ENCODE measurements around the gene LAMB2. TPM values are rescaled to one million over a fixed set of nuclear protein-coding genes. Genes with fewer than 3 reads are reported as not detected.

The LAMB2 gene
- total RNA-seq, 1 experiment from 2014 or later = 121 TPM

GRCh38 chr3:49120438-49121131 is 12.3 kb downstream of the LAMB2 start, which contains the start of gene USP19:
TSS of gene USP19 (minus strand) at chr3:49120823. CDS start at chr3:49119145, 1,678 bp downstream.
- Histone ChIP-seq H4K91ac (ENCODE audit: insufficient read length, low read depth, low read length) (no peak within 1 kb of the TSS), H4K5ac (ENCODE audit: insufficient read length, low read depth, low read length) (no peak within 1 kb of the TSS), H3K4me2 (ENCODE audit: insufficient read depth, insufficient read length, low read length) (peak within 1 kb of the TSS; percentile 95), H3K27me3 (ENCODE audit: insufficient read depth, low read length) (no peaks in the 10 kb centered on the region), H2BK120ac (ENCODE audit: low read depth, low read length, poor library complexity, severe bottlenecking) (no peak within 1 kb of the TSS), H4K8ac (replicated peaks; ENCODE audit: insufficient read length, low read depth, low read length) (no peak within 1 kb of the TSS), H3K79me1 (ENCODE audit: insufficient read depth, low read depth, low read length, poor library complexity, severe bottlenecking) (peaks cover 4% of the 10 kb centered on the region), H3K18ac (ENCODE audit: insufficient read length, low read depth, low read length) (peak within 1 kb of the TSS; percentile 59), H3K4ac (ENCODE audit: low read depth, low read length) (no peak within 1 kb of the TSS), H2BK12ac (ENCODE audit: insufficient read length, low read depth, low read length) (no peak within 1 kb of the TSS), H2BK15ac (ENCODE audit: low read depth, low read length) (no peak within 1 kb of the TSS; the same call in 1 of the 2 replicates), H2BK5ac (ENCODE audit: insufficient read length, low read length) (no peak within 1 kb of the TSS), H4K20me1 (ENCODE audit: control insufficient read depth, insufficient read depth, insufficient read length) (peaks cover 2% of the 10 kb centered on the region), H3K79me2 (ENCODE audit: insufficient read depth, low read length) (no peaks in the 10 kb centered on the region; the same call in 1 of the 2 replicates), H3K14ac (ENCODE audit: insufficient read depth, low read length) (peak within 1 kb of the TSS; percentile 80), H3K9me3 (ENCODE audit: control insufficient read depth, low read depth, low read length) (no peaks in the 10 kb centered on the region), H2AK5ac (ENCODE audit: insufficient read length, low read length) (no peak within 1 kb of the TSS), H3K27ac (ENCODE audit: insufficient read length, low read depth, low read length) (peak within 1 kb of the TSS; percentile 4), H3K56ac (ENCODE audit: insufficient read length, low read depth, low read length) (no peak within 1 kb of the TSS), H3K23me2 (ENCODE audit: insufficient read length, low read depth, low read length, poor library complexity, severe bottlenecking) (peaks cover 5% of the 10 kb centered on the region), H3K9ac (ENCODE audit: extremely low read depth, insufficient read length, low read length) (peak within 1 kb of the TSS; percentile 80), H2BK20ac (ENCODE audit: low read depth, low read length, poor library complexity, severe bottlenecking) (no peak within 1 kb of the TSS), H2AFZ (ENCODE audit: low read length) (no peak within 1 kb of the TSS), H3T11ph (ENCODE audit: low read length) (no peak within 1 kb of the TSS), H3K4me1 (ENCODE audit: insufficient read depth, low read length) (0 out of 2 replicates have a peak, but pooled peaks cover 2% of the 10 kb centered on the region), H3K23ac (ENCODE audit: insufficient read length, low read depth, low read length) (no peak within 1 kb of the TSS)
- Mint-ChIP-seq H3K4me1 (peaks cover 4% of the 10 kb centered on the region in 2 experiments; a peak in 3 of 4 replicates), H3K4me3 (peak within 1 kb of the TSS; percentile 81 to 91), H3K9me3 (no peaks in the 10 kb centered on the region), H3K27me3 (ENCODE audit: low read depth) (no peaks in the 10 kb centered on the region; the same call in 1 of the 2 replicates), H3K36me3 (ENCODE audit: insufficient read depth in 1 of 3, low read depth in 3 of 3) (peaks cover 18 to 57% (median 45%) of the 10 kb centered on the region in 3 experiments), H3K27ac (peak within 1 kb of the TSS; percentile 77 to 94 (median 84))
- peak; percentile 96 for DNase-seq
- TF ChIP-seq CTCF (conservative IDR thresholded peaks at IDR 0.05) = no peak
- no CpG with 5 or more reads among the region's 70 CpGs for WGBS (ENCODE audit: extremely low coverage, insufficient read length, low lambda C conversion rate)
